H1 (cell line): ENCODE measurements around the gene CDCP1. TPM values are rescaled to one million over a fixed set of nuclear protein-coding genes. Genes with fewer than 3 reads are reported as not detected.

Experiments
- CTCF ChIA-PET: fragments of 300-600 bp; sonication (Branson Sonifier 250); formaldehyde crosslinking; loops from one replicate; lab custom pipeline; 2021; ENCODE audit not compliant: partially characterized antibody; lab: Charles Lee
- POLR2A ChIA-PET: fragments of 300-600 bp; sonication (Branson Sonifier 250); formaldehyde crosslinking; loops from one replicate; lab custom pipeline; 2021; ENCODE audit warnings: inconsistent platforms; ENCODE audit not compliant: partially characterized antibody; lab: Charles Lee
- DNase-seq, 2 experiments: peaks; one replicate each; pipeline versions ENCODE4 v3.0.0 to v3.0.0-alpha.2; 2010 to 2022; ENCODE audit warnings: low spot score in 2 of 2, low read depth in 1 of 2, mixed read lengths in 1 of 2
- FAIRE-seq: peaks from 2 replicates; lab custom pipeline; 2011; peaks lifted over from hg19 to GRCh38; lab: Jason Lieb, UNC
- H2AFZ ChIP-seq: 2 replicates; pipeline ENCODE4 v1.8.1; 2012; ENCODE audit warnings: low read length, inconsistent platforms
- H2AK5ac ChIP-seq: 2 replicates; pipeline ENCODE4 v1.6.1; 2013; ENCODE audit warnings: low read depth, low read length
- H2BK120ac ChIP-seq: replicated peaks from 2 replicates; pipeline ENCODE3; 2013; ENCODE audit warnings: low read depth, low read length, inconsistent platforms
- H2BK12ac ChIP-seq: 2 replicates; pipeline ENCODE4 v1.6.1; 2013; ENCODE audit warnings: low read depth, low read length
- H2BK15ac ChIP-seq: 2 replicates; pipeline ENCODE4 v1.6.1; 2013; ENCODE audit warnings: low read length
- H2BK20ac ChIP-seq: 2 replicates; pipeline ENCODE4 v1.6.1; 2013; ENCODE audit warnings: low read length
- H2BK5ac ChIP-seq: 2 replicates; pipeline ENCODE4 v1.6.1; 2013; ENCODE audit warnings: low read depth, low read length
- H3K14ac ChIP-seq: 2 replicates; pipeline ENCODE4 v1.6.1; 2013; ENCODE audit warnings: inconsistent platforms; ENCODE audit not compliant: insufficient read length
- H3K18ac ChIP-seq: 2 replicates; pipeline ENCODE4 v1.6.1; 2013; ENCODE audit warnings: low read length; ENCODE audit errors: extremely low read depth
- H3K23ac ChIP-seq: 2 replicates; pipeline ENCODE4 v1.6.1; 2013; ENCODE audit warnings: inconsistent platforms; ENCODE audit not compliant: insufficient read length
- H3K23me2 ChIP-seq: 2 replicates; pipeline ENCODE4 v1.6.1; 2013; ENCODE audit warnings: low read depth, low read length
- H3K27ac ChIP-seq: 2 replicates; pipeline ENCODE4 v1.6.1; 2011; ENCODE audit warnings: low read depth, low read length, inconsistent platforms
- H3K27me3 ChIP-seq, 4 experiments: replicated peaks in 1 of 4; 1 replicate in 1 of 4; 2 replicates in 3 of 4; pipeline versions ENCODE4 v1.6.1 to v1.8.1; 2011 to 2013; ENCODE audit warnings: low read length in 3 of 4, mild to moderate bottlenecking in 3 of 4, inconsistent platforms in 2 of 4, mixed read lengths in 2 of 4, moderate library complexity in 1 of 4; ENCODE audit not compliant: control insufficient read depth in 3 of 4, insufficient read depth in 3 of 4; ENCODE audit errors: extremely low read depth in 1 of 4
- H3K36me3 ChIP-seq, 4 experiments: 2 replicates each; pipeline versions ENCODE4 v1.6.1 to v1.8.1; 2011 to 2013; ENCODE audit warnings: mild to moderate bottlenecking in 4 of 4, low read length in 3 of 4, moderate library complexity in 2 of 4, control low read depth in 1 of 4, inconsistent platforms in 1 of 4; ENCODE audit not compliant: insufficient read depth in 4 of 4, control insufficient read depth in 2 of 4
- H3K4ac ChIP-seq: replicated peaks from 2 replicates; pipeline ENCODE3; 2013; ENCODE audit warnings: low read length, low read depth, mixed read lengths, inconsistent platforms; ENCODE audit not compliant: insufficient read length
- H3K4me1 ChIP-seq, 4 experiments: replicated peaks in 1 of 4; 1 replicate in 1 of 4; 2 replicates in 3 of 4; pipeline versions ENCODE4 v1.6.1 to v1.8.1; 2011 to 2013; ENCODE audit warnings: low read length in 3 of 4, inconsistent platforms in 2 of 4, mixed read lengths in 1 of 4; ENCODE audit not compliant: insufficient read depth in 4 of 4, control insufficient read depth in 3 of 4
- H3K4me2 ChIP-seq, 2 experiments: 2 replicates each; pipeline versions ENCODE4 v1.6.1 to v1.8.1; 2011 to 2013; ENCODE audit warnings: low read depth in 2 of 2, low read length in 2 of 2, control low read depth in 1 of 2, inconsistent platforms in 1 of 2, mild to moderate bottlenecking in 1 of 2; ENCODE audit not compliant: insufficient read depth in 1 of 2
- H3K4me3 ChIP-seq, 4 experiments: fragments of 200-600, 300-600 bp in 1 of 4; sonication (generic), shearing (Covaris generic), sonication (Bioruptor Twin) in 1 of 4; 2 replicates each; pipeline versions ENCODE4 v1.5.1 to v1.8.1; 2011 to 2016; ENCODE audit warnings: low read length in 4 of 4, low read depth in 3 of 4, control low read depth in 2 of 4, inconsistent platforms in 2 of 4, mild to moderate bottlenecking in 2 of 4, mixed read lengths in 1 of 4, moderate library complexity in 1 of 4; ENCODE audit not compliant: insufficient read depth in 2 of 4; ENCODE audit errors: extremely low read depth in 1 of 4
- H3K56ac ChIP-seq: replicated peaks from 2 replicates; pipeline ENCODE3; 2013; ENCODE audit warnings: low read depth, mild to moderate bottlenecking, mixed read lengths, low read length, inconsistent platforms; ENCODE audit not compliant: insufficient read length
- H3K79me1 ChIP-seq: 2 replicates; pipeline ENCODE4 v1.6.1; 2013; ENCODE audit warnings: low read depth, low read length, control low read depth
- H3K79me2 ChIP-seq, 2 experiments: 2 replicates each; pipeline versions ENCODE4 v1.6.1 to v1.8.1; 2012 to 2013; ENCODE audit warnings: low read length in 2 of 2, mild to moderate bottlenecking in 2 of 2, inconsistent platforms in 1 of 2; ENCODE audit not compliant: insufficient read depth in 2 of 2, control insufficient read depth in 1 of 2
- H3K9ac ChIP-seq, 4 experiments: replicated peaks in 1 of 4; 1 replicate in 1 of 4; 2 replicates in 3 of 4; pipeline versions ENCODE4 v1.6.1 to v1.8.1; 2011 to 2013; ENCODE audit warnings: low read depth in 3 of 4, low read length in 3 of 4, control low read depth in 2 of 4, mild to moderate bottlenecking in 2 of 4, moderate library complexity in 2 of 4, inconsistent platforms in 1 of 4; ENCODE audit errors: extremely low read depth in 1 of 4
- H3K9me3 ChIP-seq, 2 experiments: 2 replicates each; pipeline versions ENCODE4 v1.6.1 to v1.8.1; 2012 to 2013; ENCODE audit warnings: mild to moderate bottlenecking in 2 of 2, moderate library complexity in 2 of 2, control low read depth in 1 of 2, inconsistent platforms in 1 of 2, low read depth in 1 of 2, low read length in 1 of 2, mixed read lengths in 1 of 2; ENCODE audit not compliant: insufficient read depth in 2 of 2
- H4K20me1 ChIP-seq, 2 experiments: replicated peaks in 1 of 2; 2 replicates each; pipeline versions ENCODE3 to v1.8.1; 2011 to 2013; ENCODE audit warnings: inconsistent platforms in 2 of 2, low read length in 2 of 2, mild to moderate bottlenecking in 1 of 2; ENCODE audit not compliant: insufficient read depth in 2 of 2, control insufficient read depth in 1 of 2
- H4K5ac ChIP-seq: 2 replicates; pipeline ENCODE4 v1.6.1; 2013; ENCODE audit warnings: low read length, low read depth, mixed read lengths, inconsistent platforms; ENCODE audit not compliant: insufficient read length
- H4K8ac ChIP-seq: 2 replicates; pipeline ENCODE4 v1.8.0; 2013; ENCODE audit warnings: mild to moderate bottlenecking, moderate library complexity, low read length, inconsistent platforms; ENCODE audit not compliant: insufficient read depth; ENCODE audit errors: extremely low read depth
- H4K91ac ChIP-seq: replicated peaks from 2 replicates; pipeline ENCODE3; 2013; ENCODE audit warnings: low read length, mixed read lengths, inconsistent platforms; ENCODE audit not compliant: insufficient read length
- BACH1 ChIP-seq: IDR thresholded peaks from 2 replicates; pipeline ENCODE4 v1.6.1; 2012; ENCODE audit warnings: low read length, improper control_type of control experiment
- CBX8 ChIP-seq: fragments of 300-800, 300-1000 bp; sonication (generic); IDR thresholded peaks from 2 replicates; pipeline ENCODE4 v1.7.1; 2016; ENCODE audit warnings: low read depth, low read length, borderline replicate concordance
- GTF2F1 ChIP-seq: IDR thresholded peaks from 2 replicates; pipeline ENCODE4 v1.6.1; 2012; ENCODE audit warnings: low read depth, low read length, improper control_type of control experiment, borderline replicate concordance
- MAX ChIP-seq: IDR thresholded peaks from 2 replicates; pipeline ENCODE4 v1.6.1; 2012; ENCODE audit warnings: inconsistent platforms
- PHF8 ChIP-seq: fragments of 200-600 bp; sonication (generic); conservative IDR thresholded peaks from 2 replicates; pipeline ENCODE4 v1.7.1; 2012; ENCODE audit warnings: low read depth, mild to moderate bottlenecking, inconsistent platforms, low read length, moderate library complexity
- RFX5 ChIP-seq: IDR thresholded peaks from 2 replicates; pipeline ENCODE4 v1.6.1; 2011; ENCODE audit warnings: low read depth, low read length, improper control_type of control experiment, borderline replicate concordance
- SP1 ChIP-seq: IDR thresholded peaks from 2 replicates; pipeline ENCODE4 v1.6.1; 2011; ENCODE audit warnings: low read depth, low read length
- SP4 ChIP-seq: IDR thresholded peaks from 2 replicates; pipeline ENCODE4 v1.6.1; 2012; ENCODE audit warnings: low read length, inconsistent platforms
- WGBS, 2 experiments: shearing (Covaris generic) in 1 of 2; methylation state at CpG; one replicate each; pipeline versions ENCODE4 v1.1.6 to v1.1.7; 2013 to 2015; ENCODE audit warnings: low lambda C conversion rate in 2 of 2, mixed read lengths in 2 of 2, inconsistent platforms in 1 of 2, low coverage in 1 of 2, missing lambda C conversion rate in 1 of 2; ENCODE audit not compliant: insufficient replicate concordance in 2 of 2, insufficient coverage in 1 of 2, insufficient read length in 1 of 2; ENCODE audit errors: extremely low coverage in 1 of 2, missing lambda C conversion rate in 1 of 2; 5-methylcytosine and 5-hydroxymethylcytosine counted together
- polyA plus RNA-seq, 7 experiments: library from polyadenylated mRNA; depleted of rRNA in 3 of 7; stranded (reverse) in 5 of 7; unstranded in 2 of 7; fragments of >200 nt in 5 of 7; fragments of 200-250 nt in 2 of 7; gene quantifications; 1 replicate in 5 of 7; 2 replicates in 1 of 7; 4 replicates in 1 of 7; pipeline versions ENCODE4 v1.2.1 to v1.2.3, GENCODE V29; 2011 to 2013; ENCODE audit warnings: missing spikeins in 2 of 7, mixed read lengths in 2 of 7
- total RNA-seq: library from RNA; stranded (reverse); fragmentation: NEBNext Ultra II Directional; extraction: Animal tissue kit (Norgen Biotek cat#: 25700); gene quantifications from 2 replicates; pipeline ENCODE4 v1.2.1, GENCODE V29; 2021

Gene CDCP1
- total and polyA plus RNA-seq, 2 of the 8 experiments (the other 6 are each of a cell fraction or from before 2014, with no cell fraction given) = 10.0 to 23.3 TPM

- Histone ChIP-seq H3K9me3 (no peaks in the 10 kb centered on the region), H3K27me3 (no peaks in the 10 kb centered on the region), H3K9ac (no peak overlapping the region), H3K79me1 (peaks cover 6% of the 10 kb centered on the region), H2AFZ (no peak overlapping the region), H2BK15ac (no peak overlapping the region), H3K79me2 (peaks cover 0 to 32% of the 10 kb centered on the region in 2 experiments; a peak in 2 of 4 replicates), H3K23ac (no peak overlapping the region), H4K5ac (no peak overlapping the region), H2BK12ac (no peak overlapping the region), H3K4me3 (no peak overlapping the region), H3K36me3 (no peaks in the 10 kb centered on the region), H3K18ac (no peak overlapping the region), H2AK5ac (no peak overlapping the region), H3K23me2 (no peaks in the 10 kb centered on the region), H2BK5ac (no peak overlapping the region), H3K4me1 (peaks cover 3 to 10% (median 4%) of the 10 kb centered on the region in 4 experiments; a peak in 5 of 7 replicates), H4K91ac (no peak overlapping the region), H3K4me2 (no peak overlapping the region), H3K4ac (no peak overlapping the region), H3K56ac (no peak overlapping the region), H2BK120ac (no peak overlapping the region), H4K20me1 (peaks cover 1 to 7% of the 10 kb centered on the region in 2 experiments), H3K27ac (no peak overlapping the region), H2BK20ac (no peak overlapping the region), H4K8ac (no peak overlapping the region), H3K14ac (no peak overlapping the region)
- WGBS, 2 experiments = 92% methylated on average over 3 of the region's 5 CpGs; no CpG with 5 or more reads in 1 of the 2 experiments
- no peak for DNase-seq
- no peak for FAIRE-seq
- ChIA-PET CTCF (interaction anchor here (0.7 to 1.3 kb wide), 2 partner anchors 45 to 97 kb away, joined by 3 to 6 read pairs; no protein-coding TSS in a partner anchor), POLR2A (interaction anchor here (0.6 kb wide), 1 partner anchor 62 kb away, joined by 3 read pairs; no protein-coding TSS in a partner anchor)
- TF ChIP-seq SP1 (no peak), PHF8 (no peak), SP4 (no peak), GTF2F1 (no peak), MAX (no peak), BACH1 (no peak), RFX5 (no peak), CBX8 (no peak)
Measured at GRCh38 chr3:45137656-45138181, 8.5 kb downstream of the CDCP1 start.
